H1 (cell line): Measurements from ENCODE around the gene NMT2. TPM values are rescaled to one million over a fixed set of nuclear protein-coding genes. Genes with fewer than 3 reads are reported as not detected.

Experiments
- CTCF ChIA-PET: fragments of 300-600 bp; sonication (Branson Sonifier 250); formaldehyde crosslinking; loops from one replicate; lab custom pipeline; 2021; ENCODE audit not compliant: partially characterized antibody; lab: Charles Lee
- POLR2A ChIA-PET: fragments of 300-600 bp; sonication (Branson Sonifier 250); formaldehyde crosslinking; loops from one replicate; lab custom pipeline; 2021; ENCODE audit warnings: inconsistent platforms; ENCODE audit not compliant: partially characterized antibody; lab: Charles Lee
- DNase-seq, 2 experiments: peaks; one replicate each; pipeline versions ENCODE4 v3.0.0 to v3.0.0-alpha.2; 2010 to 2022; ENCODE audit warnings: low spot score in 2 of 2, low read depth in 1 of 2, mixed read lengths in 1 of 2
- FAIRE-seq: peaks from 2 replicates; lab custom pipeline; 2011; peaks lifted over from hg19 to GRCh38; lab: Jason Lieb, UNC
- H2AFZ ChIP-seq: 2 replicates; pipeline ENCODE4 v1.8.1; 2012; ENCODE audit warnings: low read length, inconsistent platforms
- H2AK5ac ChIP-seq: 2 replicates; pipeline ENCODE4 v1.6.1; 2013; ENCODE audit warnings: low read depth, low read length
- H2BK120ac ChIP-seq: replicated peaks from 2 replicates; pipeline ENCODE3; 2013; ENCODE audit warnings: low read depth, low read length, inconsistent platforms
- H2BK12ac ChIP-seq: 2 replicates; pipeline ENCODE4 v1.6.1; 2013; ENCODE audit warnings: low read depth, low read length
- H2BK15ac ChIP-seq: 2 replicates; pipeline ENCODE4 v1.6.1; 2013; ENCODE audit warnings: low read length
- H2BK20ac ChIP-seq: 2 replicates; pipeline ENCODE4 v1.6.1; 2013; ENCODE audit warnings: low read length
- H2BK5ac ChIP-seq: 2 replicates; pipeline ENCODE4 v1.6.1; 2013; ENCODE audit warnings: low read depth, low read length
- H3K14ac ChIP-seq: 2 replicates; pipeline ENCODE4 v1.6.1; 2013; ENCODE audit warnings: inconsistent platforms; ENCODE audit not compliant: insufficient read length
- H3K18ac ChIP-seq: 2 replicates; pipeline ENCODE4 v1.6.1; 2013; ENCODE audit warnings: low read length; ENCODE audit errors: extremely low read depth
- H3K23ac ChIP-seq: 2 replicates; pipeline ENCODE4 v1.6.1; 2013; ENCODE audit warnings: inconsistent platforms; ENCODE audit not compliant: insufficient read length
- H3K23me2 ChIP-seq: 2 replicates; pipeline ENCODE4 v1.6.1; 2013; ENCODE audit warnings: low read depth, low read length
- H3K27ac ChIP-seq: 2 replicates; pipeline ENCODE4 v1.6.1; 2011; ENCODE audit warnings: low read depth, low read length, inconsistent platforms
- H3K27me3 ChIP-seq, 4 experiments: replicated peaks in 1 of 4; 1 replicate in 1 of 4; 2 replicates in 3 of 4; pipeline versions ENCODE4 v1.6.1 to v1.8.1; 2011 to 2013; ENCODE audit warnings: low read length in 3 of 4, mild to moderate bottlenecking in 3 of 4, inconsistent platforms in 2 of 4, mixed read lengths in 2 of 4, moderate library complexity in 1 of 4; ENCODE audit not compliant: control insufficient read depth in 3 of 4, insufficient read depth in 3 of 4; ENCODE audit errors: extremely low read depth in 1 of 4
- H3K36me3 ChIP-seq, 4 experiments: 2 replicates each; pipeline versions ENCODE4 v1.6.1 to v1.8.1; 2011 to 2013; ENCODE audit warnings: mild to moderate bottlenecking in 4 of 4, low read length in 3 of 4, moderate library complexity in 2 of 4, control low read depth in 1 of 4, inconsistent platforms in 1 of 4; ENCODE audit not compliant: insufficient read depth in 4 of 4, control insufficient read depth in 2 of 4
- H3K4ac ChIP-seq: replicated peaks from 2 replicates; pipeline ENCODE3; 2013; ENCODE audit warnings: low read length, low read depth, mixed read lengths, inconsistent platforms; ENCODE audit not compliant: insufficient read length
- H3K4me1 ChIP-seq, 4 experiments: replicated peaks in 1 of 4; 1 replicate in 1 of 4; 2 replicates in 3 of 4; pipeline versions ENCODE4 v1.6.1 to v1.8.1; 2011 to 2013; ENCODE audit warnings: low read length in 3 of 4, inconsistent platforms in 2 of 4, mixed read lengths in 1 of 4; ENCODE audit not compliant: insufficient read depth in 4 of 4, control insufficient read depth in 3 of 4
- H3K4me2 ChIP-seq, 2 experiments: 2 replicates each; pipeline versions ENCODE4 v1.6.1 to v1.8.1; 2011 to 2013; ENCODE audit warnings: low read depth in 2 of 2, low read length in 2 of 2, control low read depth in 1 of 2, inconsistent platforms in 1 of 2, mild to moderate bottlenecking in 1 of 2; ENCODE audit not compliant: insufficient read depth in 1 of 2
- H3K4me3 ChIP-seq, 4 experiments: fragments of 200-600, 300-600 bp in 1 of 4; sonication (generic), shearing (Covaris generic), sonication (Bioruptor Twin) in 1 of 4; 2 replicates each; pipeline versions ENCODE4 v1.5.1 to v1.8.1; 2011 to 2016; ENCODE audit warnings: low read length in 4 of 4, low read depth in 3 of 4, control low read depth in 2 of 4, inconsistent platforms in 2 of 4, mild to moderate bottlenecking in 2 of 4, mixed read lengths in 1 of 4, moderate library complexity in 1 of 4; ENCODE audit not compliant: insufficient read depth in 2 of 4; ENCODE audit errors: extremely low read depth in 1 of 4
- H3K56ac ChIP-seq: replicated peaks from 2 replicates; pipeline ENCODE3; 2013; ENCODE audit warnings: low read depth, mild to moderate bottlenecking, mixed read lengths, low read length, inconsistent platforms; ENCODE audit not compliant: insufficient read length
- H3K79me1 ChIP-seq: 2 replicates; pipeline ENCODE4 v1.6.1; 2013; ENCODE audit warnings: low read depth, low read length, control low read depth
- H3K79me2 ChIP-seq, 2 experiments: 2 replicates each; pipeline versions ENCODE4 v1.6.1 to v1.8.1; 2012 to 2013; ENCODE audit warnings: low read length in 2 of 2, mild to moderate bottlenecking in 2 of 2, inconsistent platforms in 1 of 2; ENCODE audit not compliant: insufficient read depth in 2 of 2, control insufficient read depth in 1 of 2
- H3K9ac ChIP-seq, 4 experiments: replicated peaks in 1 of 4; 1 replicate in 1 of 4; 2 replicates in 3 of 4; pipeline versions ENCODE4 v1.6.1 to v1.8.1; 2011 to 2013; ENCODE audit warnings: low read depth in 3 of 4, low read length in 3 of 4, control low read depth in 2 of 4, mild to moderate bottlenecking in 2 of 4, moderate library complexity in 2 of 4, inconsistent platforms in 1 of 4; ENCODE audit errors: extremely low read depth in 1 of 4
- H3K9me3 ChIP-seq, 2 experiments: 2 replicates each; pipeline versions ENCODE4 v1.6.1 to v1.8.1; 2012 to 2013; ENCODE audit warnings: mild to moderate bottlenecking in 2 of 2, moderate library complexity in 2 of 2, control low read depth in 1 of 2, inconsistent platforms in 1 of 2, low read depth in 1 of 2, low read length in 1 of 2, mixed read lengths in 1 of 2; ENCODE audit not compliant: insufficient read depth in 2 of 2
- H4K20me1 ChIP-seq, 2 experiments: replicated peaks in 1 of 2; 2 replicates each; pipeline versions ENCODE3 to v1.8.1; 2011 to 2013; ENCODE audit warnings: inconsistent platforms in 2 of 2, low read length in 2 of 2, mild to moderate bottlenecking in 1 of 2; ENCODE audit not compliant: insufficient read depth in 2 of 2, control insufficient read depth in 1 of 2
- H4K5ac ChIP-seq: 2 replicates; pipeline ENCODE4 v1.6.1; 2013; ENCODE audit warnings: low read length, low read depth, mixed read lengths, inconsistent platforms; ENCODE audit not compliant: insufficient read length
- H4K8ac ChIP-seq: 2 replicates; pipeline ENCODE4 v1.8.0; 2013; ENCODE audit warnings: mild to moderate bottlenecking, moderate library complexity, low read length, inconsistent platforms; ENCODE audit not compliant: insufficient read depth; ENCODE audit errors: extremely low read depth
- H4K91ac ChIP-seq: replicated peaks from 2 replicates; pipeline ENCODE3; 2013; ENCODE audit warnings: low read length, mixed read lengths, inconsistent platforms; ENCODE audit not compliant: insufficient read length
- NANOG ChIP-seq: IDR thresholded peaks from 2 replicates; pipeline ENCODE4 v1.6.1; 2011; ENCODE audit warnings: low read length, low read depth, mild to moderate bottlenecking, inconsistent platforms; ENCODE audit not compliant: insufficient read depth, poor library complexity, severe bottlenecking
- WGBS, 2 experiments: shearing (Covaris generic) in 1 of 2; methylation state at CpG; one replicate each; pipeline versions ENCODE4 v1.1.6 to v1.1.7; 2013 to 2015; ENCODE audit warnings: low lambda C conversion rate in 2 of 2, mixed read lengths in 2 of 2, inconsistent platforms in 1 of 2, low coverage in 1 of 2, missing lambda C conversion rate in 1 of 2; ENCODE audit not compliant: insufficient replicate concordance in 2 of 2, insufficient coverage in 1 of 2, insufficient read length in 1 of 2; ENCODE audit errors: extremely low coverage in 1 of 2, missing lambda C conversion rate in 1 of 2; 5-methylcytosine and 5-hydroxymethylcytosine counted together
- polyA plus RNA-seq, 7 experiments: library from polyadenylated mRNA; depleted of rRNA in 3 of 7; stranded (reverse) in 5 of 7; unstranded in 2 of 7; fragments of >200 nt in 5 of 7; fragments of 200-250 nt in 2 of 7; gene quantifications; 1 replicate in 5 of 7; 2 replicates in 1 of 7; 4 replicates in 1 of 7; pipeline versions ENCODE4 v1.2.1 to v1.2.3, GENCODE V29; 2011 to 2013; ENCODE audit warnings: missing spikeins in 2 of 7, mixed read lengths in 2 of 7
- total RNA-seq: library from RNA; stranded (reverse); fragmentation: NEBNext Ultra II Directional; extraction: Animal tissue kit (Norgen Biotek cat#: 25700); gene quantifications from 2 replicates; pipeline ENCODE4 v1.2.1, GENCODE V29; 2021

Gene NMT2
- total and polyA plus RNA-seq, 2 of the 8 experiments (the other 6 are each of a cell fraction or from before 2014, with no cell fraction given), result 4.4 to 15.4 TPM

GRCh38 chr10:15060638-15061037 lies 107.9 kb downstream of the NMT2 start:
- ChIA-PET POLR2A (no interaction called here), CTCF (no interaction called here)
- DNase-seq (no peak), FAIRE-seq (no peak)
- Histone ChIP-seq H3K79me2 (no peaks in the 10 kb centered on the region), H3K23ac (no peak overlapping the region), H2AK5ac (no peak overlapping the region), H4K5ac (no peak overlapping the region), H2AFZ (no peak overlapping the region), H3K18ac (no peak overlapping the region), H3K9ac (no peak overlapping the region), H3K79me1 (no peaks in the 10 kb centered on the region), H3K4me3 (no peak overlapping the region), H3K4me1 (no peaks in the 10 kb centered on the region), H4K8ac (no peak overlapping the region), H2BK20ac (no peak overlapping the region), H3K56ac (no peak overlapping the region), H4K20me1 (no peaks in the 10 kb centered on the region), H4K91ac (no peak overlapping the region), H3K27me3 (no peaks in the 10 kb centered on the region), H3K14ac (no peak overlapping the region), H2BK120ac (no peak overlapping the region), H2BK5ac (no peak overlapping the region), H3K36me3 (no peaks in the 10 kb centered on the region), H3K9me3 (peaks cover 0 to 4% of the 10 kb centered on the region in 2 experiments; a peak in 1 of 4 replicates), H3K4ac (no peak overlapping the region), H3K4me2 (no peak overlapping the region), H2BK15ac (no peak overlapping the region), H2BK12ac (no peak overlapping the region), H3K27ac (no peak overlapping the region), H3K23me2 (no peaks in the 10 kb centered on the region)
- WGBS, 2 experiments, result 78% methylated on average over 2 of the region's 2 CpGs; no CpG with 5 or more reads in 1 of the 2 experiments
- no peak for TF ChIP-seq NANOG
